Activated T-cell treated with anti-CD3 and anti-CD28 coated beads, Interleukin-2, amount 50 U/mL, for 4 hours (primary cell): Measurements from ENCODE around the gene LRP4. TPM values are rescaled to one million over a fixed set of nuclear protein-coding genes. Genes with fewer than 3 reads are reported as not detected.

ENCODE experiments used
- ATAC-seq, 2 donors: fragments of 200-7000 bp; cut with Tn5 transposase; one replicate each; pipeline ENCODE4 v1.10.0; 2021
- DNase-seq: peaks from one replicate; pipeline ENCODE4 v3.0.0-alpha.2; 2020
- H3K27me3 Mint-ChIP-seq: one replicate; pipeline ENCODE4 v1.8.0; 2021; ENCODE audit warnings: low read depth, mixed read lengths
- H3K36me3 Mint-ChIP-seq: one replicate; pipeline ENCODE4 v1.8.0; 2022; ENCODE audit warnings: mixed read lengths; ENCODE audit not compliant: insufficient read depth
- H3K4me1 Mint-ChIP-seq: one replicate; pipeline ENCODE4 v1.8.0; 2021; ENCODE audit warnings: low read depth, mixed read lengths
- H3K4me3 Mint-ChIP-seq: one replicate; pipeline ENCODE4 v1.8.0; 2021; ENCODE audit warnings: mild to moderate bottlenecking, moderate library complexity, mixed read lengths
- H3K9me3 Mint-ChIP-seq: one replicate; pipeline ENCODE4 v1.8.0; 2021; ENCODE audit warnings: mixed read lengths
- total RNA-seq, 3 donors: library from RNA; stranded (reverse); gene quantifications; one replicate each; pipeline ENCODE4 v1.2.1, GENCODE V29; 2021

LRP4 gene
- total RNA-seq, 3 donors from 2014 or later = 0.11 to 0.13 (median 0.13) TPM

DNA sequence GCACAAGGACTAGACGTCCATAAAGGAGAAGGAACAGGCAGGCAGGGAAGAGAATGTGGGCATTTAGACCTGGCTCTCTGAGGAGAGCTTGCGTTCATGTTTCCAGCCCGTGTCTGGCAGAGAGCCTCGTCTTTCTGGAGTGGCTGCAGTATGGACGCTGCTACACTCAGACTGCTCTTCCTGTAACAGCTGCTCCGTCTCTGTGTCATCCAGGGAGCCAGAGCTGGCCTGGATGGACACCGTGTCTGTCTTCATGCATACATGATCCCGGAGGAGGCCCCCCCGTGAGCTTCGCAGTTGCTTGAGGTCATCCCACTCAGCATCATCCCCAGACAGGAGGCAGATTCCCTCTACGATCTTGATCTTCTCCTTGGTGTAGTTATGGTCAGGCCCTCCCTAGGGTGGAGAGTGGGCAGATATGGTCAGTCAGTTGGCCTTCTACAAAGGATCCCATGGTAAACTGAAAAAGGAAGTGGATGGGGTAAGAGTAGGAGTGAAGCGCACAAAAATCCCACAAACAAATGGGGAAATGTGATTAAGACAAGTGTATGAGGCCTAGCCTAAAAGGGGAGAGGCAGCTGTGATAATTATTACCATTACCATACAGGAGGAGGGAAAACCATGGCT lies 59.3 kb downstream of the LRP4 start:
- Mint-ChIP-seq H3K27me3 (peaks cover 2% of the 10 kb centered on the region), H3K9me3 (no peaks in the 10 kb centered on the region), H3K4me1 (no peaks in the 10 kb centered on the region), H3K36me3 (no peaks in the 10 kb centered on the region), H3K4me3 (no peak overlapping the region)
- ATAC-seq = no peak
- DNase-seq = no peak

DNA sequence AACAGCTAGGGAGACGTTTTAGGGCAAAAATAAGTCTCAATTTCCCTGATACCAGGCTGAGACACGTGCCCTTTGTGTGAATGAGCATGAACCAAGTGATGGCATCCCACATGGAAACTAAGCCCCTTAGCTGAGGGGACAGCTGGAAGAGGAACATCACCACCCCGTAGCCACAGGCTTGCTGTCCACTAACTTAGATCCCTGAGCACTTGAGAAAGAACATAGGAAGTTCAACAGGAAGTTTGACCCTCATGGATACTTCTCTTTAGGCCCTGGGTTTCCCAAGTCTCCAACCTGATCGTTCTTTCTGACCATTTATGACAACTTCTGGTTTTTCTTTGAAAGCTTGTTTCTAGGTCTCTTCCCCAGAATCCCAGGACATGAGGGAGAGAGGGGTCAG lies 60.7 kb downstream of the LRP4 start:
- Mint-ChIP-seq H3K27me3 (peaks cover 2% of the 10 kb centered on the region), H3K36me3 (no peaks in the 10 kb centered on the region)

DNA sequence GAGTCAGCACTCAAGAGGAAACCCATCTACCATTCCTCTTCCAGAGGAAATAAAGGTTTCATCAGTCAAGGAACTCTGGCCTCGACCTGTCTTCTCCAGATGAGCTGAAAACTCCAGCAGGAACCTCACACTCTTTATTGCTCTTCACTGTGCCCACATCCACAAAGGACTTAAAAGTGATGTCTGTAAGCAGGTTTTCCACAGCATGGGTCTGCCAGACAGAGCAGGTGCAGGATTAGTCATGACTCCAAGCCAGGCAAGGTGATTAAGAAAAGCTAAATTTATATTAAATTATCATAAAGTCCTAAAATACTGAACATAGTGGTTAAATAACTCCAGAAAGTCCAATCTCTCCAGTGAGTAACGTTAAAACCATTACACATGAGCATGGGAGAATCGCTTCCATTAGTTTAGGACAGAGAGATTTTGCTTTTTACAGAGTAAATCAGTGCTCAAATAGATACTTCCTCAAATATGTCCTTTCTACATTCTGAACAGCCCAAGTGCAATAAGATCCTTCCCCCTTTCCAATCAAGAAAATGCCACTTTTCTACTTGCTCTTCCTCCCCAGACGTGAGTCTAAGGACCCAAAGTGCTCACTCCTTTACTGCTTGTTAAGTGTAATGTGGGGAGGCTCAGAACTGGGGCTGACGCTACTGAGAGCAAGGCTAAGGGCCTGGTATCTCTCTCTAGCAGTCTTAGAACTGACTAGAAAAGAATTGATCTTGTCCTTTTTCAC lies 61.6 kb downstream of the LRP4 start:
- Mint-ChIP-seq H3K27me3 (peaks cover 2% of the 10 kb centered on the region), H3K4me1 (no peaks in the 10 kb centered on the region), H3K9me3 (no peaks in the 10 kb centered on the region), H3K36me3 (no peaks in the 10 kb centered on the region), H3K4me3 (no peak overlapping the region)
- ATAC-seq (no peak), DNase-seq (no peak)

More for the DNA sequence above, 60.7 kb downstream of the LRP4 start:
- Mint-ChIP-seq H3K9me3 (no peaks in the 10 kb centered on the region), H3K4me1 (no peaks in the 10 kb centered on the region), H3K4me3 (no peak overlapping the region)
- DNase-seq (no peak), ATAC-seq (no peak)

DNA sequence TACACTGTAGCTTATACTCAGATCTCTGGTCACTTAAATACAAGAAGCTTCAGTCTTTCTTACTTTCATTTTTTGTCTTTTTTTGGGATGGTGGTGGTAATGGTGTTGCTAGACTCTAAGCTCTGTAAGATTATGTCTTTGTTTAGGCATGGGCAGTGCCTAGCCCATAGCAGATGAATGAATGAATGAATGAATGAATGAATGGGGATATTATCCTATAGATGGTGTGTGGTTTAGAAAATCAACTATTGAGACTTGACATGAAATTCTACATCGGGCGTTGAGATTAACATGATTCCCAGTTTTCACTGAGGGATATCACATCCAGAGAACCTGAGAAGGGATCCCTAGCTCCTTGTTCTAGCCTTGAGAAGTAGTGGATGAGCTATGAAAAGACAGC lies 62.5 kb downstream of the LRP4 start:
- H3K27me3 Mint-ChIP-seq = peaks cover 2% of the 10 kb centered on the region
- no peaks in the 10 kb centered on the region for H3K36me3 Mint-ChIP-seq
- no peak overlapping the region for H3K4me3 Mint-ChIP-seq
- no peaks in the 10 kb centered on the region for H3K4me1 Mint-ChIP-seq
- DNase-seq = no peak
- H3K9me3 Mint-ChIP-seq = no peaks in the 10 kb centered on the region
- ATAC-seq = no peak

DNA sequence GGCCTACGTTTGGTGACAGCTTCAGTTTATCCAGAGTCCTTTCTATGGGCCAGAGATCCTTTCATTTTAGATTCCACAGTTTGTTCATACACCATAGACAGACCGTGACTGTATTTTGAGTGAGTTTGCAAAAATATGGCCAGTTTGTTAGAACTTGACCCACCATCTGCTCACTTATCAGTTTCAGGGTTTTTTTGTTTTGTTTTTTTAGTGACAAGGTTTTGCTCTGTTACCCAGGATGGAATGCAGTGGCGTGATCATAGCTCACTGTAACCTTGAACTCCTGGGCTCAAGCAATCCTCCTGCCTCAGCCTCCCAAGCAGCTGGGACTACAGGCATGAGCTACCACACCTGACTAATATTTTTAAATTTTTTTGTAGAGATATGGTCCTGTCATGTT lies 63.2 kb downstream of the LRP4 start:
- Mint-ChIP-seq H3K36me3 (no peaks in the 10 kb centered on the region), H3K4me3 (no peak overlapping the region), H3K9me3 (no peaks in the 10 kb centered on the region), H3K27me3 (peaks cover under 1% of the 10 kb centered on the region), H3K4me1 (no peaks in the 10 kb centered on the region)
- DNase-seq (no peak), ATAC-seq (no peak)

DNA sequence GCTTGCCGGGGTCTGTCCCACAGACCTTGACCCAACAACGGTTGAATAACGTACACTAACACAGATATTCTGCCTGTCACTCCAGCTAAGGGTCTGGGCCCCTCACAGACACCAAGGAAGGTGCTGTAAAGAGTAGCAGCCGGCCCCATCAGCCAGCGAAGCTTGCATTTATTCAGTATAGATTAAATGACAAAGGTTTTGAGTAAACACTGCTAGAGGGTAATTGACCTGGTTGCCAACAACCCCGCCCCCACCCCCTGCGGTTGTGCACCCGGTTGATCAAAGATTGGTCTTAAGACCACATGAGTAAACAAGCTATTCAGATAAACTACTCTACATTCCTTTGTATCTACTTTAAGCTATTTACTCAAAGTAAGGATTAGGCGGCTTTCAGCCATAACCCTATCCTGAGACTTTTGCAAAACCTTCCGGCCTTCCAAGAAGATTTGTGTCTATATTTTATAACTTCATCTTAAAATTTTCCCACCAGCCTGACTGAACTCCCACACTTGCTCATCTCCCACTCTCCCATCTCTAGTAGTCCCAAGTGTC lies 67.4 kb downstream of the LRP4 start:
- no peaks in the 10 kb centered on the region for H3K9me3 Mint-ChIP-seq
- no peak for ATAC-seq

DNA sequence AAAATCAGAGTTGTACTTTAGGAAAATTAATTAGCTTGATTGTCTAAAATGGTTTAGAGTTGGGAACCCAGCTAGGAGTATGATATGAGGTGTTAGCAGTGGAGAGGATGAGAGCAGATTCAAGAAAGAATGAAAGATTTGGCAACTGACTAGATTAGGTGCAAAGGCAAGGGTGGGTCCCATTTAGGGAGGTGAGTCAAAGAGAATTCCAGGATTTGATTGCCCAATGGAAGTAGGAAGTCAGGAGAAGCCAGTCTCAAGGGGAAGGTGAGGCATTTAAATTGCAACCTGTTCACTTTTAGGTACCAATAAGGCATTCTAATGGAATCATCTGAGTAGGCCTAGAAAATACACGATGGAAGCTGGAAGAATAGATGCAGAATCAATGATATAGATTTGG lies 68.7 kb downstream of the LRP4 start:
- Mint-ChIP-seq H3K36me3 (no peaks in the 10 kb centered on the region), H3K4me1 (peaks cover 15% of the 10 kb centered on the region), H3K9me3 (no peaks in the 10 kb centered on the region), H3K27me3 (no peaks in the 10 kb centered on the region), H3K4me3 (no peak overlapping the region)
- no peak for DNase-seq
- ATAC-seq = no peak

More for the DNA sequence above, 67.4 kb downstream of the LRP4 start:
- Mint-ChIP-seq H3K4me3 (no peak overlapping the region), H3K4me1 (peaks cover 6% of the 10 kb centered on the region), H3K27me3 (no peaks in the 10 kb centered on the region), H3K36me3 (no peaks in the 10 kb centered on the region)
- no peak for DNase-seq

DNA sequence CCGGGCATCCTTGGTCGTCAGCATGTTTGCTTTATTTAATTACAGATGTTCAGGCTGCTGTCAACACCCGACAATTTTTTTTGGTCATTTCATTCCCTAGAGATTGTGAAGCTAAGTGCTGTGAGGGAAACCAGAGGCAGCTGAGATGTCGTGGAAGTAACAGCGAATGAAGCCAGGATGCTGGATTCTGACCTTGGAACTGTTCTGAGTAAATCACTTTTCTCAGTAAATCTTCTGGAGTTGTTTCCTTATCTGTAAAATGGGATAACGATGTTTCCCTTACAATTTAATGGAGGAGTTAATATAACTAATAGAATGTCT lies 71.9 kb downstream of the LRP4 start:
- DNase-seq (no peak), ATAC-seq (no peak)
- Mint-ChIP-seq H3K4me3 (peak overlapping the region; percentile 95), H3K36me3 (peaks cover 3% of the 10 kb centered on the region), H3K4me1 (peaks cover 40% of the 10 kb centered on the region), H3K9me3 (no peaks in the 10 kb centered on the region), H3K27me3 (no peaks in the 10 kb centered on the region)

DNA sequence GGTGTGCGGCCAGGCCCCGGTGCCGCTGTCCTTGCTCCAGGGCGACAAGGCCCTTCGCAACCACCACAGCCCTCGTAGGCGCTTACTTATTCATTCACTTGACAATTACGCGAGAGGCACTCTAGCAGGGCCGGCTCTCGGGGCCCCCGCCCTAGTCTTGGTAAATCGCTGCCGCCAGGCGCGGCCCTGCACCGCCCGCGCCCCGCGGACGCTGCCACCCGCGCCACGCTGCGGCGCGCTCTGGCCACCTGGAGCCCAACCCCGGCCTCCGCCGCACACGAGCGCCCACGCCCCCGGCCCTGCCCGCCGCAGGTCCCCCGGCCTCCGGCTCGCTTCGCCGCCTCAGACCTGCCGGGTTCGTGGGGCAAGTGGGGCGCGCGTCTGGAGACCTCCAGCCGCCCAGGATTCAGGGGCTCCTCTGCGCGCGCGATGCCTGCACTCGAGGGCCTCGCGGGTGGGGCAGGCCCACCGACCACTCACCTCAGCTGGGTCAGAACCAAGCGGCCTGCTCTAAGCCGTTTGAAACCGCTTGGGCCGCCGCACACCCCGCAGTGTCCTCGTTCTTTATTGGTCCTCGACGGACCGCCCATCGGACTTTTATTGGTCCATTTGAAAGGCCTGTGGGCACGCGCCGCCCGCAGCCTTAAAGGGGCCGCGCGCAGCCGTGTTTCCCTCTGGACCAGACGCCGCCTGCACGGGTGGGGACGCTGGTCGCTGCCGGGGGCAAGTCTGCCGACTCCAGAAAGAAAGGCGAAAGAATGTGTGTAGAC lies 72.4 kb downstream of the LRP4 start, which contains the start of gene CKAP5:
Gene CKAP5 (minus strand): TSS at position 541 of the 770 bp plus-strand sequence. CDS start 25,049 bp downstream, outside the sequence.
- Mint-ChIP-seq H3K4me3 (peak within 1 kb of the TSS; percentile 95), H3K36me3 (peaks cover 3% of the 10 kb centered on the region), H3K27me3 (no peaks in the 10 kb centered on the region), H3K4me1 (peaks cover 40% of the 10 kb centered on the region), H3K9me3 (no peaks in the 10 kb centered on the region)
- DNase-seq = peak; percentile 77
- ATAC-seq = peak; percentile 92 to 94

DNA sequence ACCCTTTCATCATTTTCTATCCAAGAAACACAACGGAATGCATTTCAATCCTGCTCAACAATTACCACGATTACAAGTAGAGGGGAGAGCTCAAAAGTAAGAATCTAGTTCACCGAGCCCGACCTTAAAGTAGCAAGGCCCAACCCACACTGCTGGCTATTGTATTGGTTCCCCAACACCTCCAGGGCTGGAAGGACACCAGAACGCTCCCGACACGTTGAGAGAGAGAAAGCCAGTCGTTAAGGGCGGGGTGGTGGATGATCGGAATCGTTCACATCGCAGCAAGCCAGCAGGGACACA lies 73.0 kb downstream of the LRP4 start:
- Mint-ChIP-seq H3K4me3 (peak overlapping the region; percentile 85), H3K36me3 (peaks cover 3% of the 10 kb centered on the region), H3K9me3 (no peaks in the 10 kb centered on the region), H3K4me1 (peaks cover 40% of the 10 kb centered on the region), H3K27me3 (no peaks in the 10 kb centered on the region)
- no peak for DNase-seq
- no peak for ATAC-seq

DNA sequence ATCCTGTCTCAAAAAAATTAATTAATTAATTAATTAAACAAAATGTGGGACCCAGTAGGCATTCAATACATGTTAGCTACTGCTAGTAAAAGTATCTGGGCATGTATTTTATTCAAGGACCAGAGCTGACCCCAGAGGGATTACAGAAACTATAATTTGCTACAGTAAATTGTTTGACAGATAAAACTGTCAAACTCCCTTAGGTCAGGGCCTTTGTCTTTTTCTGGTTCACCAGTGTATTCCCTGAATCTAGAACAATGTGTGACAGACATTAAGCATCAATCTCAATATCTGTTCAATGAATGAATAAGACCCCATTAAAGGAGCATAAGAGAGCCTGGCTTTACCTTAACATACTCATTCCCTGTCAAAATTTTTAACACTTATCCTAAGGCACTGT lies 78.2 kb downstream of the LRP4 start:
- H3K9me3 Mint-ChIP-seq = no peaks in the 10 kb centered on the region
- no peak overlapping the region for H3K4me3 Mint-ChIP-seq
- H3K4me1 Mint-ChIP-seq = peaks cover 48% of the 10 kb centered on the region
- no peak for ATAC-seq
- no peaks in the 10 kb centered on the region for H3K27me3 Mint-ChIP-seq
- H3K36me3 Mint-ChIP-seq = peaks cover 5% of the 10 kb centered on the region
- DNase-seq = no peak

DNA sequence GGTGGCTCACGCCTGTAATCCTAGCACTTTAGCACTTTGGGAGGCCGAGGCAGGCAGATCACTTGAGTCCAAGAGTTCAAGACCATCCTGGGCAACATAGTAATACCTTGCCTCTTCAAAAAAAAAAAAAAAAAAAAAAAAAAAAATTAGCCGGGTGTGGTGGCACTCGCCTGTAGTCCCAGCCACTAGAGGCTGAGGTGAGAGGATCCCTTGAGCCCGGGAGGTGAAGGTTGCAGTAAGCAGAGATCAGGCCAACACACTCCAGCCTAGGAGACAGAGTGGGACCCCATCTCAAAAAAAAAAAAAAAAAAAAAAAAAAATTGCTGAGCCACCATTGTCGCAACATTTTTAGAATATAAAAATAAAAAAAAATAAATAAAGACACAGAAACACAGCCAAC lies 79.8 kb downstream of the LRP4 start:
- ATAC-seq (no peak), DNase-seq (no peak)
- H3K27me3 Mint-ChIP-seq = no peaks in the 10 kb centered on the region
- H3K4me3 Mint-ChIP-seq = no peak overlapping the region
- peaks cover 5% of the 10 kb centered on the region for H3K36me3 Mint-ChIP-seq
- peaks cover 33% of the 10 kb centered on the region for H3K4me1 Mint-ChIP-seq
- H3K9me3 Mint-ChIP-seq = no peaks in the 10 kb centered on the region

DNA sequence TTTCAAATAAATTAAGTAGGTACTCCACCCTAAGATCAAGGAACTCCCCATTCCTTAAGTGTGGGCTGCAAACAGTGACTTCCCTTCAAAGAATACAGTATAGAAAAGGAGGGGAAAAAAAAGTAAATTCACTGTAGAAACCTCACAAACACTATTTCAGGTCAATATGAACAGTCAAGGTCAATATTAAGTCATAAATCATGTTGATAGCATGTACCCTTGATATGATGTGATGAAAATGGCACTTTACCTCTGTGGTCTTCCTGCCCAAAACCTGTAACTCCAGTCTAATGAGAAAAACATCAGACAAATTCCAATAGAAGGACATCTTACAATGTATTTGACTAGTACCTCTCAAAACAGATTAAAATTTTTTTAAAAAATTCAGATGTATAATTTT lies 80.5 kb downstream of the LRP4 start:
- no peak for ATAC-seq
- no peaks in the 10 kb centered on the region for H3K27me3 Mint-ChIP-seq
- no peaks in the 10 kb centered on the region for H3K9me3 Mint-ChIP-seq
- no peak overlapping the region for H3K4me3 Mint-ChIP-seq
- DNase-seq = no peak
- peaks cover 5% of the 10 kb centered on the region for H3K36me3 Mint-ChIP-seq
- H3K4me1 Mint-ChIP-seq = peaks cover 27% of the 10 kb centered on the region

DNA sequence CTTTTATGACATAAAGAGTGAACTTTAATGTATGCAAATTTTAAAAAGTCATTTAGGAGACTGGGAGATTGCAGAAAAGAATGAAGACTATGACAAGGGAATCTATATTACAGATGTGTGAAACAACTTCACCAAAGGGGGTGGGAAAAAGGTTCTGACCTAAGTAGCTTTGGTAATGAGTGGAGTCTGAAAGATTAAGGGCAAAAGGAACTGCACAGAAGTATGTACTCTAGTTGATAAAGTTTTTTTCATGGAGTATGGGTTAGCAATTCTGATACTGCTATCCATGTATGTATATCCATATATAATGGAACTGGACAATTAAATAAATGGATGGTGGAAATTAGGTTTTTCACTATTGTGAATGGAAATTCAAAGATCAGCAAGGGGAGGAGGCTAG lies 81.5 kb downstream of the LRP4 start:
- peaks cover 20% of the 10 kb centered on the region for H3K4me1 Mint-ChIP-seq
- no peak for DNase-seq
- no peaks in the 10 kb centered on the region for H3K9me3 Mint-ChIP-seq
- H3K36me3 Mint-ChIP-seq = peaks cover 2% of the 10 kb centered on the region
- H3K27me3 Mint-ChIP-seq = no peaks in the 10 kb centered on the region
- ATAC-seq = no peak
- H3K4me3 Mint-ChIP-seq = no peak overlapping the region
